HG02970 (cell line): ENCODE results near the gene FGGY.

Experiments
- ATAC-seq: cut with Tn5 transposase; IDR thresholded peaks from one replicate; pipeline ENCODE4 v1.9.1; 2021; ENCODE audit warnings: mild to moderate bottlenecking, moderate library complexity, moderate number of reproducible peaks; ENCODE audit not compliant: unreplicated experiment, low FRiP score

The FGGY gene

DNA sequence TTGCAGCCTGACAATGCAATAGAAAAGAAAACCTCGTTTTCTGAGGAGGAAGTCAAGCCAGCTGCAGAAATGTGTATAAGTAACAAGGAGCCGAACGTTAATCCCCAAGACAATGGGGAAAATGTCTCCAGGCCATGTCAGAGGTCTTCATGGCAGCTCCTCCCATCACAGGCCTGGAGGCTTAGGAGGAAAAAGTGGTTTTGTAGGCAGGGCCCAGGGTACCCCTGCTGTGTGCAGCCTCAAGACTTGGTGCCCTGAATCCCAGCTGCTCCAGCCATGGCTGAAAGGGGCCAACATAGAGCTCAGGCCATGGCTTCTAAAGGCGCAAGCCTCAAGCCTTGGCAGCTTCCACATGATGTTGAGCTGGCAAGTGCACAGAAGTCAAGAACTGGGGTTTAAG is 439.9 kb downstream of the FGGY start:
- no peak for ATAC-seq

DNA sequence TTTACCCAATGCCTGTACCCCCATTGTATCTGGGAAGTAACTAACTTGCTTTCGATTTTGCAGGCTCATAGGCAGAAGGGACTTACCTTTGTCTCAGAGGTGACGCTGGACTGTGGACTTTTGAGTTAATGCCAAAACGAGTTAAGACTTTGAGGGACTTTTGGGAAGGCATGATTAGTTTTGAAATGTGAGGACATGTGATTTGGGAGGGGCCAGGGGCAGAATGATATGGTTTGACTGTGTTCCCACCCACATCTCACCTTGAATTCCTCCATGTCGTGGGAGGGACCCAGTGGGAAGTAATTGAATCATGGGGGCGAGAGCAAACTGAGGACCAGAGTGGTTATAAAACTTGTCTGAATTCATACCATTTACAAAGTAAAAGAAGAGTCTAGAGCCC is 440.7 kb downstream of the FGGY start:
- ATAC-seq: no peak

DNA sequence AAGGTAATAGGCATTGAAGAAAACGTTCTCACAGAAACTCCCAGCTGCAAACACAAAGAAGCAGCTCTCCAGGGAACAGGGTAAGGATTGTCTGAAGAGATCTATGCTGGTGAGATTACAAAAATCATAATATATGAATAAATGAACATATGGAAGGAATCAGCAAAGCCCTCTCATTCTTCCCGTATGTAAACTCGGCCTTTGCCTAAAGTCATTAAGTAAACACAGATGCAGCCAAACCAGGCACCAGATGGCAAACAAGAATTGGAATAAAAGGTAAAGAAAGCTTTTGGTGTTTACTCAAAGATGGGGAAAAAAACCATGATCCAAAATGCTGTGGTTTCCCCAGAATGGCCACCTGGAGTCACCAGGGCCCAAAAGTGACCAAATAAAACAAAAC is 441.3 kb downstream of the FGGY start:
- ATAC-seq: no peak

DNA sequence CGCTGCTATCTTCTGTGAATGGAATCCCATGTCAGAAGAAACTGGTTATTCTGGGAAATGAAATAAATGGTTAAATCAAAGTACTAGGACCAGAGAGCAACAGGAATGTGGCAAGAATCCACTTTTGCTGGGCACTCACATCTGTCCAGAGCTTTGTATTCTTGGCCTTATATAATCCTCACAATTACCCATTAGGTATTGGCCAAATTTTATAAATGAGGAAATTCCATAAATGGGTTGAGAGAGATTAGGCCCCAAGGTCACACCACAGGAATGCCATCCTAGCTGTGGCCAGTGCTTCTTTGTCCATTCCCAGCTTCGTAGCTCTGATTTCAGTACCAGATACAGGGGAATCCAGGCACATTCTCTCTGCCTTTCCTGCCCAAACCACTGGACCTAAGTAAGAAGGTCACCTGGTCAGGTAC is 441.7 kb downstream of the FGGY start:
- no peak for ATAC-seq

DNA sequence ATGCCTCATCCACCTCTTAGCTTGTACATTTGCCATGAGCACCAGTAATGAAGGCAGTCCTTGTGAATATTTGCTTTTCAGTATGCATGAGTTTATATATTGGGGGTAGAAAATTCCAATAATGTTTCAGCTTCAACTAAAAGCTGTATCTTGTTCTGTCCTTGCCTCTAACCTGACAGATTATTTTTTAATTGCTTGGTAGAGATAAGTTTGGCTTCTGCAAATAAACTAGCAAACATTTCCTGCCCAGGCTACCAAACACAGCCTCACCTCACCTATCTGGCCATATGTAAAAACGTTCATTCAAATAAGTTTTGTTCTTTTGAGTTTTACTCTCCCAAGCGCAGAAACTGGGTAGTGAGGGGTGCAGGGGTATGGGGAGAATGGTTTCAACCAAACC is 442.2 kb downstream of the FGGY start:
- ATAC-seq: no peak

DNA sequence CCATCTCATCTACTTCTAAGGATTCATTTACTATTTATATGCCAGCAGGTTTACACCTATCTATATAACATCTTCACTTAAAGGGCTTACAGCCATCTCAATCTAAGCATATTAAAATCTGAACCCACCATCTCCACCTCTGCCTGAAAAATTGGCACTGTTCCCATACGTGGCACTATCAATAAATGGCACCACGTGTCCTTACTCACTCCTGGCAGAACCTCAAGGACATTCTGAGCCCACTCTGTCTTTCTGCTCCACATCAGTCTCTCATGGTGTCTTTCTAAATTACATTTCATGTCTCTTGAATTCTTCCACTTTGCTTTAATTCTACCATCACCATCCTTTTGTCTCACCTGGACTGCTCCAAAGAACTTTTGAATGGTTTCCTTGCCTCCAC is 445.6 kb downstream of the FGGY start:
- no peak for ATAC-seq

DNA sequence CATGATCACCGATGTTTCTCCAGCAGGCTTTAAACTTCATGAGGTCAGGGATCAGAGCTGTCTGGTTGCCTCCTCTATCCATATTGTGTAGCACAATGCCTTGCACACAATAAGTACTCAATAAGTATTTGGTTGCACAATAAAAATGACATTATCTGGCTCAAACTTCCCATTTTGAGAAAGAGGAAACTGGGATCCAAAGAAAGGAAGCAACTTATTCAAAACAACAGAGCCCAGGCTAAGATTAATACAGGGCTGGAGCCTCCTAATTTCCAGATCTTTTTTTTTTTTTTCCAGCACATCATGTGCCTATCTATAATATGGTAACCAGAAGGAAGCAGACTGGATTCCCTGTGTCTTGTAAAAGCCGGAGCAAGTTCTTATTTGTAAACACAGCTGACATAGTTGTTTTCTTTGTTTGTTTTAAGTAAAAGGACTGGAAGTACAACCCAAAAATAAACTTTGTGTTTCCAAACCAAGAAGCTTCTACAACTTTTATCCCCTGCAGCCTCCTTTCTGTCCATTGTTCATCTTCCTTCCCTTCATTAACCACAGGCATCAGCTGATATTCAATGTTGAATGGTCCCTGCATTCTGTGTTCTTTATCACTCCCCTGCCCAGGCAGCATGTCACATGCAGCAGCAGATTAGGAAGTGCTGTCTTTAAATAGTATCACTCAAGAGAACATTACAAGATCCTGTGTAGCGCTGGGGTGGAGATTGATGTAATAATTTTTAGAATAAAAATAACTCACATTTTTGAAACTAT is 446.6 kb downstream of the FGGY start:
- ATAC-seq: no peak

DNA sequence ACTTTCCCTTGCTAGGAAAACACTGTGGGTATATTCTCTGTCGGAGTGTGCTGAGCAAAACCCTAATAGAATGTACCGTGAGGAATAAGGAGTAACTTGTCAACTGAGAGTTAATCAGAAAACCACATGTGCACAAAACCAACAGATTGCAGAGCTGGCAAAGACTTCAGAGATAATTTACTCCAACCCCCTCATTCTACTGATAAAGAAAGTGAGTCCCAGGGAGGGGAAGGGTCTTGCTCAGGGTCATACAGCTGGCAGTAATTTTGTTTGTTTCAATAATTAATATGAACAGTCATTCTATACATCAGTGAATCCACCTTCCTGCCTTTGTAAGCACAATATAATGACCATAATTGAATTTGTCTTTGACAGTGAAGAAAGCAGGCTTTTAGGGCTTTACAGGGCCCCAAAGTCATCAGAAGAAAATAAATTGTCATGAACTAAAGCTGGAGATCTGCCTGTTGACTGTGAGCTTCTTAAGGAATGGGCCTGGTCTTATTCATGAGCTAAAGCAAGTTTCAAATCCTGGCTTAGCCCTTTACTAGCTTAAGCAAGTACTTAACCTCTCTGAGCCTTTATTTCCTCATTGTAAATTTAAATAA is 450.6 kb downstream of the FGGY start:
- no peak for ATAC-seq

DNA sequence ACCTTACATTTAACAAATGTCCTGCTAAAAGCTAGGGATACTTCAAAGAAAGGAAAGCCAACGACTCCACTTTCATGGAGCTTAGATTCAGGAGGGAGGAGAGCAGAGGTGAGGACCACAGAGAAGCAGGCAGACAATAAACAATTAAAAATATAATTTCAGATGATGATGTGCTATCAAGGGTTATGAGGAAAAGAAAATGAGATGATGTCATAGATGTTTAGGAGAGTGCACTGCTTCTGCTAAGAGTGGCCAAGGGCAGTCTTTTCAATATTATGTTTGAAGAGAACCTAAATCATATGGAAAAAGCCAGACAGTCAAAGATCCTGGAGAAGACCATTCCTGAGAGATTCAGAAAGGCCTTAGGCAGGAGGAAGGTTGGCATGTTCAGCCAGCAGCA is 451.2 kb downstream of the FGGY start:
- no peak for ATAC-seq

DNA sequence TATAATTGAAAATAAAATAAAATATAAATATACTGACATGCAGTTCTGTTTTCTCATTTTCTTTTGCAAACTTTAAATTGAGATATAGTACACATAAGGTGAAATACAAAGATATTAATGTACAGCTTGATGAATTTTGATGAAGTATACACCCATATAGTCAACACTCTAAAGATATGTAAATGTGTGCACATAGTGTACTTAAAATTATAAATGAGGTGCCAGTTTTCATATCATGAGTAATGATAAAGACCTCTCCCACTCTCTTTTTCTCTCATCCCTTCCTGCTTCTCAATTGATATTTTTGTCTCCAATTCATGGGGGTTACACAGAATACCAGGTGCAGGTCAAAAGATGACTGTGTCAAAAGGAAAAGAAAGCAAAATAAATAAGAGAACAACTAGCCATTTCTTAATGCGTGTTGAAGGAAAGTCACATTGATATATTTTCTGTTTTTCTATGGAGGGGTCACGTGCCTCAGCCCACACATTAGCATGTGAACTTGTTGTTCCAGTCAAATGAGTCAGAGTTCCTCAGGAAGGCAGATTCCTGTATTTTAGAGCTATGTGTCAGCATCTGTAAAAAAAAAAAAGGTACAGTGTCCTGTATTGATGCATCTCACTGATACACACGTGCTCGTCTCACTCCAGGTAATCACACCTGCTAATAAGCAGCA is 453.6 kb downstream of the FGGY start:
- no peak for ATAC-seq

DNA sequence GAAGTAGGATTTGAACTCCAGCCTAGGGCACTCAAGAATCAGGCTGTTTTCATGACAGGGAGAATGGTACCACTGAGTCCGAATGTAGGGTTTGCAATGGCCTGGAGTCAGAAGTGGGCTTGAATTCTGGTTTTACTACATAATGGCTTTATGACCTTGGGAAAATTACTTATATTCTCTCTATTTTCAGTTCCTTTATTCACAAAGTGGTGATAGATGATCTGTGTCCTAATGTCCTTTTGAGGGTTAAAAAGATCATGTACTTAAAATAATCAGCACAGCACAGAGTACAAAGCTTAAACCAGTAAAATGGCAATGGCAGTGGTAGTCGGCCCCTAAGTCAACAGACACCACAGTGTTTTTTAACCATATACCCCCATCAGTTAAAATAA is 454.1 kb downstream of the FGGY start:
- ATAC-seq: no peak

DNA sequence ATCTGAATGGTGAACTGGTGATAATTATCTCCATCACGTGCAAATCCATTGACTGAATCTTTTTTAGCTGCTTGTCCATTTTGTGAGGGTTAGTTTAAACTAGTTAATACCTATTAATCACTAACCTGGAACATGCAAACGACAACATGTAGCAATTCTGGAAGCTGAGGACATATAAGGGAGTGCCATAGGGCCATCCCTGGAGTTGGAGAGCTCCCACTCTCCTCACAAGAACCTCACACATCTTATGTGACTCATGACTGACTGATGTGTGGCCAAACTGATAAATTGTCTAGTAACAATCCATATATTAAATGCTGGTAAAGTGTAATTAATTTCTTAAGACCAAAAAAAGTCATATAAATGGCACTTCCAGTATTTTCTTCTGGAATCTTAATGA is 454.9 kb downstream of the FGGY start:
- ATAC-seq: no peak

DNA sequence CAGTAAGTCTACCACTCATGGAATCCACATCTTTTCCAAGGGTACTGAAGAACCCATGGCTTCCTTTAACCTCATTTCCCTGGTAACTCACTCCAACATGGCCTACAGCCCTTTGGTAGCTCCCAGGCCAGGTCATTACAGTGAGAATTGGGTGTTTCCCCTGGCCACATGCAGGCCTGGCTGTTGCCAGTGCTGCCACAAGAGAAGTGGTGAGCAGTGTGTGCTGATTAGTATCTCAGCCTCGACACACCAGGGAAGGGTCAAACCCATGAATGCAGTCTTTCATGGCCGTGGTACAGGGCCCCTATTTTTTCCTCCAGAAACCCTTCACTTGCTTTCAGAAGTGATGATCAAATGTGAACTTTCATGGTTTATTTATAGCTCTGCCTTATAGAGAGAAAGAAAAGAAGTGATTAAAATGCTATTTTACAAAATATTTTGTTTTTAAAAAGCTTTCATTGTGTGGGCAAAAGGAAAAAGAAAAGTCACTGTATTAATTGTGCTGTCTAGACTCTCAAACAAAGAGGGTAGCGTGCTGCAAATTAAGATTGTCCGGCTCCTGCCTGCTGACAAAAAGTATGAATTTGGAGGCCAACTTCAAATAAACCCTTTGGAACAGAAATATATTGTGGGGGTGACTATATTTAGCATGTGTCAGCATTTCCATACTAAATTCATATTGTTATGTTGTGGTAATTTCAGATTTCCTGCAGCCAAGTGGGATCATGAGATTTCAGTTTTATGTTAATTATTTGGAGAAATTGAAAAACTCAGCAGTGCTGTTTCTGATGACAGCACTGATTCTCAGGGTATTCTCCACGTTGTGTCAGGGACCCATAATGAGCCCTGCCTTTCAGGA is 455.9 kb downstream of the FGGY start:
- ATAC-seq: no peak

DNA sequence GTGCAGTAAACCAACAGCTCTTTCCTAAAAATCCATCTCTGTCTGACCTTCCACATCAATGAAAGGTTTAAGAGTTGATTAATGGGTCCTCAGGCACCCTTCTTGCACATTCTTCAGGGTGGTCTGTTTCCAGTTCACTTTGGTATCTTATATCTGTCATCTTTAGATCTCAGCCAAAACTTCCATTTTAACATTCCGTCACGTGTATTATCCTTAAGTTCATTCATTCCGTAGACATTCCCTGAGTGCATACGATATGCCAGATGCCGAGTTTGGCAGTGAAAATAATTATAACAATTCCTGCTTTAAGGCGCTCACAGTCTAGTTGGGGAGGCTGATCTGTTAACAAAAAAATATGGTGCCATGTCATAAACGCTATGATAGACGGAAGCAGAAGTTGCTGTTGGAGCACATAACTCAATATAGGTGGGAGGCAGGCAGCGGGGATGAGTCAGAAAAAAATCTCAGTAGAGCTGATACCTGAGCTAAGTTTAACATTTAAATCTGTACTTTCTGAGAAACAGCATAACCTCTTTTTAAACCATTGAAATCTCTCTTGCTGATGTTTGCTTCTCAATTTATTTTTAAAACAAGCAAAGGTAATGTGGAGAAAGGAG is 458.3 kb downstream of the FGGY start:
- ATAC-seq: no peak

DNA sequence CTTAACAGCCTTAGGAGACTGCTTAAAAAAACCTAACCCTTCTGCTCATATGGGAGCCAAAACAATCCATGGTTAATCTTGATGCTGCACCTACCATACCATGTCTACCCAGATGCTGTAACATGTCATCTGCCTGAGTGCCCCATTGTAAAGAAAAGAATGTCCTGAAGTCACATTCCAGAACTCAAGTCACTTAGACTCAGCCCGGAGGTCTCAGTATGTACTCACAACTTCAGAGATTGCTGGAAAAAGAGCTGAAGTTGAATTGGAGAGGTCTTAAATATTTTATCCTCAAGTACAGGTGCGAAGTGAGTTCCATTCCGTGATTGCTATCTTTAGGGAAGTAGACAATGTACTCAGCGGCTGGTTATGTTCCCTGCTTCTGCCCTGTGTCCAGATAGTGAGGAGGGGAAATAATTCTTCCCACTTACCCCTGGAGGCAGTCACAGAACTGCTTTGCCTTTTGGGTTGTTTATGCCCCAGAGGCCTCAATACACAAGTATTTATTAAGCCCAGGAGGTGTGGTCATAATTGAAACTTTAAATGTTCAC is 460.4 kb downstream of the FGGY start:
- no peak for ATAC-seq

DNA sequence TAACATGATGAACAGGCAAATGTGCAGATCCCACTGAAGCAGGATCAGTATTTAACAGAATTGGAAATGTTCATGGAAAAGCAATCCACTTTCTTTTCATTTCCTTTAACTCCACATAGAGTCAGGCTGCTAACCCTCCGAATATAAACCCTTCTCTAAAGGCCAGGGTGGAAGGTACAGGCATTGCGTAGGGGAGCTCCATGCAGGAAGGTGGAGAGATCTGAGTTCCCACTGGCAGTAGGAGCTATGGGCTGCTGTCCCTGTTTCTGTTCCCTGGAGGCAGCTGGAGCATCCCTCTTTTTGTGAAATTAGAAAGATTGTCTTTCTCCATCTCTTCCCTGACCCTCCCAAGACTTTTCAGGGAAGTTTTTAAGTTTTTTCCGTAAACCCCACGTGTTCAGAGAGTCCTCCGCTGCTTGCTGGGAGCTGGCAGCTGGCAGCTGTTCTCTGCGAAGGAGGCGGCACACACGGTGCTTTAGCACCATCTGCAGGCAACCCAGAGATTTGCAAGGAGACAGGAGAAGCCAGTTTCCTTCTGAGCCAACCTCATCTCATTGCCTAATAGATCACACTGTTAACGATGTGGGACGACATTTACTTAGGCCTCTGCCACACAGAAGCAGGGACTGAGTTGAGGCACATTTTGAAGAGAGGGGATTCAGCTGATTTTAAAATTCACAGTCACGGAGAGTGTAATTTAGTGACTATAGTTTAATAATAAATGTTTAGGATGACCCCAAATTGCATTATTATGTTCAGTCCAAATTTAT is 462.4 kb downstream of the FGGY start:
- peak; percentile 79 for ATAC-seq

DNA sequence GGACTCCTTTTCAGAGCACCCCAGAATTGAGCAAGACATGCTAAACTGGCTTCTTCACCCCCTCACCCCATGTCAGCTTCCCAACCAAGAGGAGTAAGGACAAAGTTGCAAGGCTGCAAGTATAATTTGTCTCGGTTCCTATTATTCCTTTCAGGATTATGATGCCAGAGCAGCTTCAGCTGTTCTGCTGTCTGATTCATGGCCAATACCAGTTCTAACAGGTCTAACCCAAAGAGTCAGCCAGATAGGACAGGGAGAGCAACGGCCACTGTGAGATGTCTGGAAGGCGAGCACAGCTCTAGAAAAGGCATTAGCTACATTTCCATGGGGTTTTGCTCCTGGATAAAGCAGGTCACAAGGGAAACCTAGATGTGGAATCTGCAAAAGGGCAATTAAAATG is 464.5 kb downstream of the FGGY start:
- ATAC-seq: no peak

DNA sequence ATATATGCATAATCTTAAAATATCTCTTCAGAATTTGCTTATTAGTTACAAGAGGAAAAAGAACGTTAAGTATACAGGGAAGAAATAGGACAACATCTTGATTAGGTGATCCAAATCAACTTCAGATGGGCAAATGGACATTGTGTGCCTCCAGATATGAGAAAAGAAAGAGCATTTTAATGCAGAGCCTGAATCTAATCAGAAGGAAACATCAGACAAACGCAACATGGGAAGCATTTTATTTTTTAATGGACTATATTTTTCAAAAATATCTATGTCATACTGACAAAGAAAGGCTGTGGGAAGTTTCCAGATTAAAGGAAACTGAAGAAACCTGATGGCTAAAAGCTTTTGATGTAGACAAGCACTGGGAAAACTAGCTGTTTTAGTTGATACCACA is 466.5 kb downstream of the FGGY start:
- no peak for ATAC-seq

DNA sequence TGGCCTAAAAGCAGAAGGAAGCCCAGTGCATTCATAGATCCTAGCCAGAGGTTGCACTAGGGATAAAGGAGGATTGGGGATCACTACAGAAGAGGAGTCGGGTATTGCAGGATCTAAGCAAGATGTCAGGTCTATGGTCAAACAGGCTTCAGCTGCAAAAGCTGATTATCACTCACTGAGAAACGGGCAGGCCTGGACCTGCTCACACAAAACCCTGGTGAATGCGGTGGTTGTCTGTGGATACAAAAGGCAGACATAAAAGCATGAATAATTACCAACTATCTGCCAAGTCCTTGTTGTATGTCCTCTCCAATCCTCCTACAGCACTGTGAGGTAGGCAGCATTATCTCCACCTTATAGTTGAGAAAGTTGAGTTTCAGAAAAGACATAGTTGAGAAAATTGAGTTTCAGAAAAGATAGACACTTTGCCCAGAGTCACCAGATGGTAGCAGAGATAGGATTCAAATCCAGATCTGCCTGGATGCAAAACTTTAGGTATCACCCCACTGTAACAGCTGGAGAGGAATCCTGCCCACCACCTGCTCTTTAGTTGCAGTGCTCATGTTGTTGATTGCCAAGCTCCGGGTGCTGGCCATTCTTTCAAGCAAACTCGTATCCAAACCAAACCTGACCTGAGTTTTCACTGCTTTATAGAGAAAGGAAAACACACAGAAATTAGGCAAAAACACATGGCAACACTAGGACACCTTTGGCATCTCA is 468.3 kb downstream of the FGGY start:
- ATAC-seq: no peak
